Body of pancreas (tissue), 4 donors: ENCODE measurements around the gene RHCE. TPM values are rescaled to one million over a fixed set of nuclear protein-coding genes. Genes with fewer than 3 reads are reported as not detected.

Experiments
- ATAC-seq: fragments of 150-250 bp; one replicate; pipeline ENCODE4 v1.9.1; 2016
- DNase-seq, 4 donors: peaks; one replicate each; pipeline ENCODE4 v3.0.0-alpha.2; 2019
- H3K27ac ChIP-seq, 4 donors: fragments of 200-600 bp; sonication (generic); 1 replicate in 3 of 4; 2 replicates in 1 of 4; pipeline versions ENCODE4 v1.5.1 to v1.6.1; 2016 to 2019; ENCODE audit warnings: mild to moderate bottlenecking in 1 of 4, mixed read lengths in 1 of 4, moderate library complexity in 1 of 4
- H3K27me3 ChIP-seq, 2 donors: fragments of 200-600 bp; sonication (generic); one replicate each; pipeline ENCODE4 v1.6.0; 2016; ENCODE audit warnings: mild to moderate bottlenecking in 1 of 2
- H3K36me3 ChIP-seq, 2 donors: fragments of 200-600 bp; sonication (generic); replicated peaks in 1 of 2; 2 replicates each; pipeline ENCODE4 v1.5.1; 2016; ENCODE audit warnings: low read depth in 2 of 2; ENCODE audit not compliant: insufficient read depth in 1 of 2
- H3K4me1 ChIP-seq: fragments of 200-600 bp; sonication (generic); one replicate; pipeline ENCODE4 v1.6.0; 2016
- H3K4me3 ChIP-seq, 2 donors: fragments of 200-600 bp; sonication (generic); 1 replicate in 1 of 2; 2 replicates in 1 of 2; pipeline ENCODE4 v1.5.1; 2016 to 2019
- H3K9me3 ChIP-seq, 3 donors: fragments of 200-600 bp; sonication (generic); 1 replicate in 2 of 3; 2 replicates in 1 of 3; pipeline ENCODE4 v1.5.1; 2016
- CTCF ChIP-seq, 7 experiments: fragments of 450-650 bp in 4 of 7; fragments of 200-600 bp in 3 of 7; sonication (generic) in 3 of 7; IDR thresholded peaks; one replicate each; pipeline ENCODE4 v1.5.1; 2016 to 2019; ENCODE audit warnings: antibody characterized with exemption in 7 of 7
- POLR2A ChIP-seq, 3 donors: fragments of 450-650 bp; IDR thresholded peaks; one replicate each; pipeline ENCODE4 v1.6.1; 2016; ENCODE audit warnings: antibody characterized with exemption in 3 of 3, mild to moderate bottlenecking in 2 of 3
- WGBS, 2 donors: methylation state at CpG; one replicate each; pipeline ENCODE4 v1.1.5; 2017; 5-methylcytosine and 5-hydroxymethylcytosine counted together
- intact Hi-C: fragments of 100-400 bp; cut with DNase I; formaldehyde crosslinking; loops from one replicate; pipeline ENCODE4 v1.15.1; 2023
- total RNA-seq, 2 donors: library from RNA; depleted of rRNA; stranded (reverse); fragments of >200 nt; gene quantifications; one replicate each; pipeline ENCODE4 v1.1.0, GENCODE V29; 2016

The RHCE gene
- total RNA-seq, 2 donors from 2014 or later = 0.26 TPM; not detected in 1

- WGBS, 2 donors = 91 to 93% methylated on average over 7 of the region's 7 CpGs
- ATAC-seq (no peak), DNase-seq (no peak)
- Histone ChIP-seq H3K27ac (no peak overlapping the region), H3K36me3 (peaks cover 0 to 9% of the 10 kb centered on the region in 2 donors), H3K4me1 (no peaks in the 10 kb centered on the region), H3K4me3 (no peak overlapping the region), H3K27me3 (no peaks in the 10 kb centered on the region), H3K9me3 (no peaks in the 10 kb centered on the region)
- no peak for TF ChIP-seq POLR2A (IDR thresholded peaks at IDR 0.05)
- no peak for TF ChIP-seq CTCF (IDR thresholded peaks at IDR 0.05)
- intact Hi-C loops = no loop called here
Observed at GRCh38 chr1:25360596-25361581, 59.7 kb downstream of the RHCE start.

GRCh38 chr1:25356848-25357247, 63.8 kb downstream of the RHCE start:
- TF ChIP-seq CTCF (IDR thresholded peaks at IDR 0.05) (no peak), POLR2A (IDR thresholded peaks at IDR 0.05) (no peak)
- 85 to 100% methylated on average over 1 of the region's 1 CpG for WGBS, 2 donors
- DNase-seq (no peak), ATAC-seq (no peak)
- Histone ChIP-seq H3K4me3 (no peak overlapping the region), H3K36me3 (peaks cover 0 to 22% of the 10 kb centered on the region in 2 donors), H3K27ac (no peak overlapping the region), H3K27me3 (no peaks in the 10 kb centered on the region), H3K4me1 (no peaks in the 10 kb centered on the region), H3K9me3 (no peaks in the 10 kb centered on the region)
- intact Hi-C loops = no loop called here

- no peak for DNase-seq
- no peaks in the 10 kb centered on the region for H3K9me3 ChIP-seq
- no peak overlapping the region for H3K4me3 ChIP-seq
- intact Hi-C loops = no loop called here
- H3K4me1 ChIP-seq = no peaks in the 10 kb centered on the region
- H3K36me3 ChIP-seq = peaks cover 0 to 18% of the 10 kb centered on the region in 2 donors
- no peak overlapping the region for H3K27ac ChIP-seq
- TF ChIP-seq POLR2A (IDR thresholded peaks at IDR 0.05) (no peak), CTCF (IDR thresholded peaks at IDR 0.05) (no peak)
- no peaks in the 10 kb centered on the region for H3K27me3 ChIP-seq
- ATAC-seq = no peak
Observed at GRCh38 chr1:25356441-25356840, 64.2 kb downstream of the RHCE start.

- WGBS, 2 donors = 83 to 86% methylated on average over 6 of the region's 6 CpGs
- H3K27ac ChIP-seq = no peak overlapping the region
- H3K27me3 ChIP-seq = no peaks in the 10 kb centered on the region
- intact Hi-C loops = no loop called here
- no peaks in the 10 kb centered on the region for H3K4me1 ChIP-seq
- TF ChIP-seq CTCF (IDR thresholded peaks at IDR 0.05) = no peak
- no peak for TF ChIP-seq POLR2A (IDR thresholded peaks at IDR 0.05)
- H3K36me3 ChIP-seq = peaks cover 0 to 18% of the 10 kb centered on the region in 2 donors
- ATAC-seq (no peak), DNase-seq (no peak)
- H3K9me3 ChIP-seq = no peaks in the 10 kb centered on the region
- H3K4me3 ChIP-seq = no peak overlapping the region
Observed at GRCh38 chr1:25355841-25356395, 64.7 kb downstream of the RHCE start.
